H9 (cell line): Measurements from ENCODE around the gene GALNS. TPM values are rescaled to one million over a fixed set of nuclear protein-coding genes. Genes with fewer than 3 reads are reported as not detected.

Experiments
- DNase-seq: peaks from one replicate; pipeline ENCODE4 v3.0.0-alpha.2; 2017
- H2AFZ ChIP-seq: one replicate; pipeline ENCODE4 v1.6.1; 2013; ENCODE audit warnings: mild to moderate bottlenecking, low read length, control low read depth, moderate library complexity
- H2AK5ac ChIP-seq: 2 replicates; pipeline ENCODE4 v1.6.1; 2013; ENCODE audit warnings: low read length, control low read depth, mixed read lengths; ENCODE audit not compliant: insufficient read length
- H2BK120ac ChIP-seq: one replicate; pipeline ENCODE4 v1.6.1; 2013; ENCODE audit warnings: low read depth, mild to moderate bottlenecking, low read length, control low read depth, inconsistent platforms; ENCODE audit not compliant: poor library complexity, severe bottlenecking
- H2BK12ac ChIP-seq: 2 replicates; pipeline ENCODE4 v1.6.1; 2013; ENCODE audit warnings: low read length, control low read depth, mixed read lengths, low read depth; ENCODE audit not compliant: insufficient read length
- H2BK15ac ChIP-seq: 2 replicates; pipeline ENCODE4 v1.6.1; 2013; ENCODE audit warnings: low read depth, low read length, control low read depth
- H2BK20ac ChIP-seq: one replicate; pipeline ENCODE4 v1.6.1; 2013; ENCODE audit warnings: low read depth, mild to moderate bottlenecking, low read length, control low read depth, inconsistent platforms; ENCODE audit not compliant: poor library complexity, severe bottlenecking
- H2BK5ac ChIP-seq: 2 replicates; pipeline ENCODE4 v1.6.1; 2013; ENCODE audit warnings: low read length, control low read depth, mixed read lengths; ENCODE audit not compliant: insufficient read length
- H3K14ac ChIP-seq: 2 replicates; pipeline ENCODE4 v1.6.1; 2013; ENCODE audit warnings: low read length, control low read depth; ENCODE audit not compliant: insufficient read depth
- H3K18ac ChIP-seq: 2 replicates; pipeline ENCODE4 v1.6.1; 2013; ENCODE audit warnings: low read depth, mild to moderate bottlenecking, mixed read lengths, low read length, control low read depth; ENCODE audit not compliant: insufficient read length
- H3K23ac ChIP-seq: 2 replicates; pipeline ENCODE4 v1.6.1; 2013; ENCODE audit warnings: low read length, control low read depth, mixed read lengths, low read depth; ENCODE audit not compliant: insufficient read length
- H3K23me2 ChIP-seq: 2 replicates; pipeline ENCODE4 v1.6.1; 2013; ENCODE audit warnings: low read depth, mild to moderate bottlenecking, mixed read lengths, low read length, control low read depth; ENCODE audit not compliant: insufficient read length, poor library complexity, severe bottlenecking
- H3K27ac ChIP-seq: 2 replicates; pipeline ENCODE4 v1.5.1; 2013; ENCODE audit warnings: low read length, control low read depth, mixed read lengths, low read depth; ENCODE audit not compliant: insufficient read length
- H3K27me3 ChIP-seq: 2 replicates; pipeline ENCODE4 v1.6.1; 2013; ENCODE audit warnings: low read length, control low read depth, inconsistent platforms; ENCODE audit not compliant: insufficient read depth
- H3K4ac ChIP-seq: 2 replicates; pipeline ENCODE4 v1.6.1; 2013; ENCODE audit warnings: low read depth, mild to moderate bottlenecking, control low read depth, inconsistent platforms, low read length, moderate library complexity
- H3K4me1 ChIP-seq: 2 replicates; pipeline ENCODE4 v1.6.1; 2013; ENCODE audit warnings: low read length, control low read depth, inconsistent platforms; ENCODE audit not compliant: insufficient read depth
- H3K4me2 ChIP-seq: 2 replicates; pipeline ENCODE4 v1.6.1; 2013; ENCODE audit warnings: low read length, control low read depth, mixed read lengths; ENCODE audit not compliant: insufficient read length, insufficient read depth
- H3K56ac ChIP-seq: 2 replicates; pipeline ENCODE4 v1.6.1; 2013; ENCODE audit warnings: low read depth, mild to moderate bottlenecking, mixed read lengths, low read length, control low read depth; ENCODE audit not compliant: insufficient read length
- H3K79me1 ChIP-seq: 2 replicates; pipeline ENCODE4 v1.6.1; 2013; ENCODE audit warnings: low read depth, mild to moderate bottlenecking, moderate library complexity, low read length, control low read depth, inconsistent platforms; ENCODE audit not compliant: insufficient read depth, poor library complexity, severe bottlenecking
- H3K79me2 ChIP-seq: 2 replicates; pipeline ENCODE4 v1.6.1; 2013; ENCODE audit warnings: low read length, control low read depth, inconsistent platforms; ENCODE audit not compliant: insufficient read depth
- H3K9ac ChIP-seq: 2 replicates; pipeline ENCODE4 v1.6.1; 2013; ENCODE audit warnings: low read length, control low read depth, mixed read lengths; ENCODE audit not compliant: insufficient read length; ENCODE audit errors: extremely low read depth
- H3K9me3 ChIP-seq: one replicate; pipeline ENCODE4 v1.6.1; 2013; ENCODE audit warnings: low read depth, low read length, inconsistent platforms; ENCODE audit not compliant: control insufficient read depth
- H3T11ph ChIP-seq: one replicate; pipeline ENCODE4 v1.6.1; 2013; ENCODE audit warnings: mild to moderate bottlenecking, low read length, control low read depth, inconsistent platforms
- H4K20me1 ChIP-seq: one replicate; pipeline ENCODE4 v1.6.1; 2013; ENCODE audit not compliant: control insufficient read depth, insufficient read length, insufficient read depth
- H4K5ac ChIP-seq: 2 replicates; pipeline ENCODE4 v1.6.1; 2013; ENCODE audit warnings: low read depth, mild to moderate bottlenecking, mixed read lengths, low read length, control low read depth; ENCODE audit not compliant: insufficient read length
- H4K8ac ChIP-seq: replicated peaks from 2 replicates; pipeline ENCODE4 v1.6.1; 2013; ENCODE audit warnings: low read length, control low read depth, mixed read lengths, low read depth; ENCODE audit not compliant: insufficient read length
- H4K91ac ChIP-seq: 2 replicates; pipeline ENCODE4 v1.6.1; 2013; ENCODE audit warnings: low read depth, mild to moderate bottlenecking, moderate library complexity, mixed read lengths, low read length, control low read depth; ENCODE audit not compliant: insufficient read length
- H3K27ac Mint-ChIP-seq, 3 experiments: 2 replicates in 2 of 3; 3 replicates in 1 of 3; pipeline ENCODE4 v1.8.0; 2020 to 2021; ENCODE audit warnings: mixed read lengths in 3 of 3, mild to moderate bottlenecking in 1 of 3, moderate library complexity in 1 of 3
- H3K27me3 Mint-ChIP-seq: 2 replicates; pipeline ENCODE4 v1.8.0; 2021; ENCODE audit warnings: low read depth, mild to moderate bottlenecking, moderate library complexity, mixed read lengths
- H3K36me3 Mint-ChIP-seq, 3 experiments: 2 replicates in 2 of 3; 3 replicates in 1 of 3; pipeline ENCODE4 v1.8.0; 2020 to 2021; ENCODE audit warnings: low read depth in 3 of 3, mixed read lengths in 3 of 3; ENCODE audit not compliant: insufficient read depth in 1 of 3
- H3K4me1 Mint-ChIP-seq, 2 experiments: 2 replicates each; pipeline ENCODE4 v1.8.0; 2020; ENCODE audit warnings: mixed read lengths in 2 of 2
- H3K4me3 Mint-ChIP-seq, 2 experiments: 2 replicates in 1 of 2; 3 replicates in 1 of 2; pipeline ENCODE4 v1.8.0; 2020 to 2021; ENCODE audit warnings: mild to moderate bottlenecking in 2 of 2, mixed read lengths in 2 of 2, moderate library complexity in 1 of 2
- H3K9me3 Mint-ChIP-seq, 2 experiments: 2 replicates in 1 of 2; 3 replicates in 1 of 2; pipeline ENCODE4 v1.8.0; 2020; ENCODE audit warnings: mild to moderate bottlenecking in 2 of 2, mixed read lengths in 2 of 2, moderate library complexity in 1 of 2
- CTCF ChIP-seq: fragments of 200-600 bp; sonication (generic); conservative IDR thresholded peaks from 3 replicates; pipeline ENCODE4 v1.8.0; 2021; ENCODE audit warnings: antibody characterized with exemption, mild to moderate bottlenecking
- WGBS: extraction: QIAGEN DNeasy Blood & Tissue Kit; methylation state at CpG from one replicate; pipeline ENCODE4 v1.1.7; 2013; ENCODE audit warnings: missing lambda C conversion rate, low lambda C conversion rate, mixed read lengths; ENCODE audit not compliant: insufficient read length; ENCODE audit errors: extremely low coverage; 5-methylcytosine and 5-hydroxymethylcytosine counted together
- total RNA-seq: library from RNA; stranded (reverse); gene quantifications from 2 replicates; pipeline ENCODE4 v1.2.1, GENCODE V29; 2021

Gene GALNS
- total RNA-seq, 1 experiment from 2014 or later = 20.3 TPM

- H4K20me1 ChIP-seq = no peaks in the 10 kb centered on the region
- no peak overlapping the region for H4K5ac ChIP-seq
- no peak overlapping the region for H3K4ac ChIP-seq
- H3K79me1 ChIP-seq = no peaks in the 10 kb centered on the region
- no peak for TF ChIP-seq CTCF
- no peaks in the 10 kb centered on the region for H3K79me2 ChIP-seq
- H3K27ac ChIP-seq = no peak overlapping the region
- no peak for DNase-seq
- no CpG with 5 or more reads among the region's 22 CpGs for WGBS
- H2AK5ac ChIP-seq = no peak overlapping the region
- no peak overlapping the region for H3K14ac ChIP-seq
- H3K9me3 ChIP-seq = no peaks in the 10 kb centered on the region
- no peak overlapping the region for H3T11ph ChIP-seq
- Mint-ChIP-seq H3K27ac (no peak overlapping the region), H3K4me3 (no peak overlapping the region), H3K9me3 (peaks cover 0 to 2% of the 10 kb centered on the region in 2 experiments; a peak in 1 of 5 replicates), H3K4me1 (no peaks in the 10 kb centered on the region), H3K27me3 (no peaks in the 10 kb centered on the region; the same call in 1 of the 2 replicates), H3K36me3 (no peaks in the 10 kb centered on the region)
- no peak overlapping the region for H2BK15ac ChIP-seq
- H2BK120ac ChIP-seq = no peak overlapping the region
- H3K18ac ChIP-seq = no peak overlapping the region
- no peak overlapping the region for H2AFZ ChIP-seq
- no peak overlapping the region for H4K91ac ChIP-seq
- H3K4me1 ChIP-seq = no peaks in the 10 kb centered on the region
- H3K56ac ChIP-seq = no peak overlapping the region
- H4K8ac ChIP-seq = no peak overlapping the region
- H2BK12ac ChIP-seq = no peak overlapping the region
- no peak overlapping the region for H3K4me2 ChIP-seq
- no peak overlapping the region for H3K23ac ChIP-seq
- no peak overlapping the region for H2BK5ac ChIP-seq
- no peak overlapping the region for H3K9ac ChIP-seq
- no peak overlapping the region for H2BK20ac ChIP-seq
- no peaks in the 10 kb centered on the region for H3K27me3 ChIP-seq
- no peaks in the 10 kb centered on the region for H3K23me2 ChIP-seq
Observed at GRCh38 chr16:88895335-88895734, 38.6 kb upstream of the GALNS start.
